Erythroblast (primary cell): ENCODE data around the gene TWSG1.

ENCODE experiments used
- GATA1 ChIP-seq: IDR thresholded peaks from 2 replicates; pipeline ENCODE4 v1.6.1; 2011; ENCODE audit warnings: low read depth, mild to moderate bottlenecking, control low read depth, low read length, moderate library complexity
- POLR2A ChIP-seq: IDR thresholded peaks from 2 replicates; pipeline ENCODE4 v1.6.1; 2011; ENCODE audit warnings: mild to moderate bottlenecking, low read length

DNA sequence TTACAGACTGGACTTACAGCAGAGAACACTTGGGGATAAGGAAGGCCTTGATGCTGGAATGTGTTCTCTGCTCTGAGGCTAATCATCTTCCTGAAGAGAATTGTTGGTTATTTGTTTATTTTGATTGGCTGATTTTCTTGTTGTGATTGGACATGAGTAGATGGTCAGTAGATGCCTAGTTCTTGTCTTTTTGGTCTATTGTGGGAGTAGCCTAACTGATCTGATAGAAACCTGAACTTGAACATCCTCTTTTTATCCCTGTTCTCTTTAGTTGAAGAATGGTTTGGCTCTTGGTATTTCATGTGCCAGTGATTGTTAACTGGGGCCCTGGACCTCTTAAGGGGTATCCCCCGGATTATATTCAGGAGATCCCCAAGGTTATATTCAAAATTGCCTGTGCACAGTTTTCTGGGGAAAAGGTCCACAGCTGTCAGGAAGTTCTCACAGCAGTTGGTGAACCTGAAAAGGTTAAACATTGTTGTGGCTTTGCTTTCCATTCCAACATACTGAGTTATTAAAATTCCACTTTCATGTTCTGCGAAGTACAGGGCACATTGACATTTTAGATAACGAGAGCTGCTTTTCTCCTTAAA lies 13.6 kb downstream of the TWSG1 start:
- TF ChIP-seq POLR2A (no peak), GATA1 (no peak)
